GM12873 (cell line): ENCODE data around the gene CRABP2.

Experiments used
- CTCF ChIP-seq: IDR thresholded peaks from 2 replicates; pipeline ENCODE4 v1.5.1; 2012; ENCODE audit warnings: low read depth, mild to moderate bottlenecking, moderate library complexity, low read length, control low read depth; ENCODE audit not compliant: insufficient read depth; ENCODE audit errors: missing control alignments

Gene CRABP2

GRCh38 chr1:156670359-156670758 lies 35.0 kb downstream of the CRABP2 start:
- TF ChIP-seq CTCF: no peak

- TF ChIP-seq CTCF: no peak
Observed at GRCh38 chr1:156669794-156670193, 35.6 kb downstream of the CRABP2 start.

- no peak for TF ChIP-seq CTCF
Observed at GRCh38 chr1:156668801-156669637, 36.4 kb downstream of the CRABP2 start.

GRCh38 chr1:156667968-156668709 lies 37.2 kb downstream of the CRABP2 start:
- no peak for TF ChIP-seq CTCF

- TF ChIP-seq CTCF: no peak
Observed at GRCh38 chr1:156667610-156667967, 37.8 kb downstream of the CRABP2 start.

GRCh38 chr1:156666862-156667609 lies 38.3 kb downstream of the CRABP2 start:
- no peak for TF ChIP-seq CTCF

GRCh38 chr1:156665539-156665938 lies 39.8 kb downstream of the CRABP2 start:
- TF ChIP-seq CTCF: no peak
